SW480 (cell line): ENCODE results near the gene BBS7.
A peak's percentile ranks its signal among the peaks of the same experiment; 100 is the strongest.

Source experiments
- DNase-seq: peaks from one replicate; pipeline ENCODE4 v3.0.0-alpha.2; 2016; ENCODE audit warnings: low spot score

BBS7 gene

GRCh38 chr4:121791481-121791880 is 78.8 kb downstream of the BBS7 start:
- peak; percentile 1 for DNase-seq

DNA sequence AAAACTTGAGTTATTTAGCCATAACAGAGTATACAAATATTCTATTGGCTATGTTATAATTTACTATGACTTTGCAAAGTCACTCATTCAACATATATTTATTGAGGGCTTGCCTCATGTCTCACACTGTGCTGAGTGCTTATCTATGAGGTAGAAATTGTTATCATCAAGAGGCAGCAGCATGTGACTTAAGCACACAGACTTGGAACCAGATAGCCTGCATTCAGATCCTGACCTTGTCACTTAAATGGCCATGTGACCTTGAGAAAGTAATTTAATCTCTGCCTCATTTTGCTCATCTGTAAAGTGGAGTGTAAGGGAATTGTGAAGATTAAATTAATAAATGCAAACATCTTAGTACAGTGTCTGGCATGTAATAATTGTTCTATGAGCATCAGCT is 79.3 kb downstream of the BBS7 start:
- DNase-seq, result no peak

GRCh38 chr4:121789960-121790829 is 80.1 kb downstream of the BBS7 start:
- no peak for DNase-seq

- DNase-seq, result no peak
Observed at GRCh38 chr4:121789455-121789854, 80.8 kb downstream of the BBS7 start.

DNA sequence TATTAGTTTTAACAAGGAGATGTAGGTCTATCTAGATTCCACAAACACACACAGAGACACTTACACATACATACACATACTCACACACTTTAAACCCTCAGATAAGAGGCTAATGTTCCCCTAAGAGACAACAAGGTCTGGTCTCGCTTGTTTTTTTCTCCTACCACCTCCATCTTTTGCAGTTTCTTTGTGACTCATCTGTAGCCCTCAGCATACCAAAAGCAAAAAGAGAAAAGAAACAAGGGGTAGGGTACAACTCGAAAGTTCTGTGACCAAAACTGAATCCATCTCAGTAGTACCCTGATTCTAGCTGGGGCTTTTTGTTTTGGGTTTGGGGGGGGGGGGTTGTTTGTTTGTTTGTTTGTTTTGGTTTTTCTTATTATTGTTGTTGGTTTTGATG is 81.4 kb downstream of the BBS7 start:
- DNase-seq, result no peak

- DNase-seq, result no peak
Observed at GRCh38 chr4:121786221-121786620, 84.1 kb downstream of the BBS7 start.

GRCh38 chr4:121785479-121785878 is 84.8 kb downstream of the BBS7 start:
- no peak for DNase-seq

- DNase-seq, result peak; percentile 31
Observed at GRCh38 chr4:121784975-121785374, 85.3 kb downstream of the BBS7 start.

DNA sequence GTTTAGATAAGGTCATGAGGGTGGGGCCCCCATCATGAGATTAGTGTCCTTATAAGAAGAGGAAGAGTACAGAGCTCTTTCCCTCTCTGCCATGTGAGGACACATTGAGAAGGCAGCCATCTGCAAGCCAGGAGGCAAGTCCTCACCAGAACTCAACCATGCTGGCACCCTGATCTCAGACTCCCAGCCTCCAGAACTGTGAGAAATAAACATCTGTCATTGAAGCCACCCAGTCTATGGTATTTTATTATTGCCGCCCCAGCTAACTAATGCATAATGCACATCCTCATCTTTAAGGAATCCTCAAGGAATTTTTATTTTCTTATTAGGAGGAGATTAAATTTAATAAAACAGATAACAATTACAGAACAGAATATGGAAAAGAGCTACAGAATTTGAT is 85.9 kb downstream of the BBS7 start:
- no peak for DNase-seq

- no peak for DNase-seq
Observed at GRCh38 chr4:121783210-121783609, 87.1 kb downstream of the BBS7 start.

- DNase-seq, result no peak
Observed at GRCh38 chr4:121778991-121779628, 91.2 kb downstream of the BBS7 start.

DNA sequence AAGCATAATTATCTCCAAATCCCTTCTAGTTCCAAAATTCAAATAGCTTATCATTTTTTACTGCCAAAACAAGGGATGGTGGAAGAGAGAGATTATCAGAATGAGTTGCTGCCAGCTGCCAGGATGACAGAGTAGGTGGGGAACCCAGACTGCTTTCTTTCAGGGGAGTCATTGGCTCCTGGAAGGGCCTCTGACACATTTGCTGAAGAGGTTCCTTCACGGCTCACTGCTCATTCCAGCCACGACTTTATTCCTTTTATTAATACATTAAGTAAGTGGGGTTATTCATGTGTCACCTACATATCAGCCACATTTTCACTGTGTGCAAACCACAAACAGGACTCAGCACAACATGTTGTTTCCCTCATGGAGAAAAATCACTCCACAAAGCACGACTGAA is 92.6 kb downstream of the BBS7 start:
- no peak for DNase-seq

GRCh38 chr4:121776610-121777401 is 93.5 kb downstream of the BBS7 start:
- no peak for DNase-seq
